PC-3 (cell line): ENCODE data around the gene DEUP1. TPM values are rescaled to one million over a fixed set of nuclear protein-coding genes. Genes with fewer than 3 reads are reported as not detected.

Source experiments
- ATAC-seq: fragments of 200-7000 bp; cut with Tn5 transposase; 2 replicates; pipeline ENCODE4 v1.9.1; 2020; ENCODE audit warnings: mild to moderate bottlenecking, moderate library complexity
- BruUV-seq: library from RNA; stranded (reverse); fragments of 400-500 nt; replicated peaks from 2 replicates; lab custom pipeline; 2021; lab: Mats Ljungman, UMichigan
- CTCF ChIA-PET: fragments of 300-600 bp; sonication (Branson Sonifier 250); formaldehyde crosslinking; loops from one replicate; lab custom pipeline; 2022; ENCODE audit warnings: antibody characterized with exemption; lab: Charles Lee
- POLR2A ChIA-PET: fragments of 300-600 bp; sonication (Branson Sonifier 250); formaldehyde crosslinking; loops from one replicate; lab custom pipeline; 2022; ENCODE audit warnings: antibody characterized with exemption; ENCODE audit not compliant: unreplicated experiment; lab: Charles Lee
- DNase-seq: peaks from one replicate; pipeline ENCODE4 v3.0.0-alpha.2; 2015
- H2AFZ ChIP-seq: fragments of 300-600 bp; sonication (generic); 2 replicates; pipeline ENCODE4 v1.6.0; 2016; ENCODE audit warnings: antibody characterized with exemption, low read length
- H3F3A ChIP-seq: fragments of 300-600 bp; sonication (generic); one replicate; pipeline ENCODE4 v1.6.0; 2017; ENCODE audit warnings: antibody characterized with exemption, low read length, control low read depth, mild to moderate bottlenecking; ENCODE audit not compliant: unreplicated experiment
- H3K27ac ChIP-seq: fragments of 300-600 bp; sonication (generic); 2 replicates; pipeline ENCODE4 v1.5.1; 2016; ENCODE audit warnings: mild to moderate bottlenecking, low read length
- H3K27me3 ChIP-seq: fragments of 300-600 bp; sonication (generic); 2 replicates; pipeline ENCODE4 v1.6.1; 2016; ENCODE audit warnings: low read length, mixed read lengths
- H3K36me3 ChIP-seq: fragments of 300-600 bp; sonication (generic); 2 replicates; pipeline ENCODE4 v1.6.1; 2016; ENCODE audit warnings: low read depth, mixed run types, low read length, mixed read lengths
- H3K4me1 ChIP-seq: fragments of 300-600 bp; sonication (generic); 2 replicates; pipeline ENCODE4 v1.5.1; 2016; ENCODE audit warnings: low read length; ENCODE audit not compliant: insufficient read depth
- H3K4me2 ChIP-seq: fragments of 300-600 bp; sonication (generic); 2 replicates; pipeline ENCODE4 v1.6.0; 2016; ENCODE audit warnings: low read length
- H3K4me3 ChIP-seq: fragments of 300-600 bp; sonication (generic); 2 replicates; pipeline ENCODE4 v1.5.1; 2016; ENCODE audit warnings: mild to moderate bottlenecking, low read length, mixed read lengths
- H3K79me2 ChIP-seq: fragments of 300-600 bp; sonication (generic); 2 replicates; pipeline ENCODE4 v1.6.1; 2017; ENCODE audit warnings: low read length, mixed read lengths
- H3K9ac ChIP-seq: fragments of 300-600 bp; sonication (generic); 2 replicates; pipeline ENCODE4 v1.6.0; 2016; ENCODE audit warnings: mild to moderate bottlenecking, low read length
- H3K9me2 ChIP-seq: fragments of 300-600 bp; sonication (generic); replicated peaks from 2 replicates; pipeline ENCODE4 v1.6.1; 2016; ENCODE audit warnings: mixed run types, low read length, mixed read lengths
- H3K9me3 ChIP-seq: fragments of 300-600 bp; sonication (generic); 2 replicates; pipeline ENCODE4 v1.6.1; 2016; ENCODE audit warnings: low read length, mixed read lengths
- H4K20me1 ChIP-seq: fragments of 300-600 bp; sonication (generic); 2 replicates; pipeline ENCODE4 v1.6.1; 2016; ENCODE audit warnings: low read length, mixed read lengths
- CTCF ChIP-seq: fragments of 300-600 bp; sonication (generic); conservative IDR thresholded peaks from 2 replicates; pipeline ENCODE4 v1.5.1; 2017; ENCODE audit warnings: antibody characterized with exemption, low read depth, mild to moderate bottlenecking, low read length
- EZH2 ChIP-seq: fragments of 300-600 bp; sonication (generic); IDR thresholded peaks from one replicate; pipeline ENCODE4 v1.6.1; 2017; ENCODE audit warnings: antibody characterized with exemption, mild to moderate bottlenecking, low read length; ENCODE audit not compliant: unreplicated experiment
- EZH2phosphoT487 ChIP-seq: fragments of 300-600 bp; sonication (generic); IDR thresholded peaks from 2 replicates; pipeline ENCODE4 v1.6.1; 2018; ENCODE audit warnings: mild to moderate bottlenecking, antibody characterized with exemption, low read length, borderline replicate concordance
- intact Hi-C: fragments of 100-400 bp; cut with micrococcal nuclease; formaldehyde crosslinking; loops from 2 replicates; pipeline ENCODE4 v1.9.0; 2023
- total RNA-seq: library from RNA; depleted of rRNA; stranded (reverse); fragments of >200 nt; gene quantifications from 2 replicates; pipeline ENCODE4 v1.2.3, GENCODE V29; 2014

The DEUP1 gene
- total RNA-seq, 1 experiment from 2014 or later = 0.26 TPM

- H3K36me3 ChIP-seq = no peaks in the 10 kb centered on the region
- ATAC-seq (no peak), DNase-seq (no peak)
- ChIA-PET POLR2A (no interaction called here), CTCF (no interaction called here)
- no peaks in the 10 kb centered on the region for H4K20me1 ChIP-seq
- H3F3A ChIP-seq = peaks cover 5% of the 10 kb centered on the region
- intact Hi-C loops = loop anchor here (10.0 kb wide), 1 partner anchor 171 kb away; no protein-coding TSS in a partner anchor
- no peak overlapping the region for H3K9ac ChIP-seq
- no peaks in the 10 kb centered on the region for H3K27me3 ChIP-seq
- no peak overlapping the region for H3K4me3 ChIP-seq
- no peak overlapping the region for H3K27ac ChIP-seq
- TF ChIP-seq EZH2phosphoT487 (no peak), EZH2 (no peak), CTCF (no peak)
- H3K4me1 ChIP-seq = peaks cover 27% of the 10 kb centered on the region
- H3K9me3 ChIP-seq = no peaks in the 10 kb centered on the region
- H3K79me2 ChIP-seq = no peaks in the 10 kb centered on the region
- no peak overlapping the region for H3K4me2 ChIP-seq
- no TSS peak for BruUV-seq
- no peaks in the 10 kb centered on the region for H3K9me2 ChIP-seq
- no peak overlapping the region for H2AFZ ChIP-seq
Measured at GRCh38 chr11:93474123-93474522, 143.6 kb downstream of the DEUP1 start.

GRCh38 chr11:93476796-93477195 lies 146.3 kb downstream of the DEUP1 start:
- Histone ChIP-seq H3K4me2 (peak overlapping the region; percentile 66), H3K9ac (peak overlapping the region; percentile 54), H4K20me1 (no peaks in the 10 kb centered on the region), H3K4me1 (peaks cover 44% of the 10 kb centered on the region), H3K36me3 (no peaks in the 10 kb centered on the region), H2AFZ (peak overlapping the region; percentile 61), H3F3A (peaks cover 5% of the 10 kb centered on the region), H3K27ac (peak overlapping the region; percentile 89), H3K9me3 (no peaks in the 10 kb centered on the region), H3K79me2 (no peaks in the 10 kb centered on the region), H3K27me3 (no peaks in the 10 kb centered on the region), H3K4me3 (peak overlapping the region; percentile 11; the same call in 1 of the 2 replicates), H3K9me2 (no peaks in the 10 kb centered on the region)
- DNase-seq = peak; percentile 98
- peak; percentile 79 for ATAC-seq
- POLR2A ChIA-PET = interaction anchor here (0.7 kb wide), 1 partner anchor 15 kb away, joined by 3 read pairs; no protein-coding TSS in a partner anchor
- intact Hi-C loops = loop anchor here (10.0 kb wide), 1 partner anchor 168 kb away; no protein-coding TSS in a partner anchor
- CTCF ChIA-PET = interaction anchor here (0.6 kb wide), 2 partner anchors 65 to 242 kb away, joined by 3 read pairs; no protein-coding TSS in a partner anchor
- no TSS peak for BruUV-seq
- TF ChIP-seq EZH2 = no peak
- TF ChIP-seq EZH2phosphoT487 = no peak
- no peak for TF ChIP-seq CTCF

- H4K20me1 ChIP-seq = no peaks in the 10 kb centered on the region
- no TSS peak for BruUV-seq
- intact Hi-C loops = loop anchor here (10.0 kb wide), 1 partner anchor 167 kb away; no protein-coding TSS in a partner anchor
- peak overlapping the region; percentile 70 for H3K27ac ChIP-seq
- H3K36me3 ChIP-seq = no peaks in the 10 kb centered on the region
- no peak overlapping the region for H3K4me2 ChIP-seq
- no peak overlapping the region for H3K4me3 ChIP-seq
- H3F3A ChIP-seq = peaks cover 5% of the 10 kb centered on the region
- no peak overlapping the region; the same call in 1 of the 2 replicates for H3K9ac ChIP-seq
- peaks cover 49% of the 10 kb centered on the region for H3K4me1 ChIP-seq
- H2AFZ ChIP-seq = no peak overlapping the region
- no peaks in the 10 kb centered on the region for H3K27me3 ChIP-seq
- ATAC-seq (no peak), DNase-seq (no peak)
- no peak for TF ChIP-seq EZH2
- TF ChIP-seq EZH2phosphoT487 = no peak
- TF ChIP-seq CTCF = no peak
- no peaks in the 10 kb centered on the region for H3K79me2 ChIP-seq
- H3K9me2 ChIP-seq = no peaks in the 10 kb centered on the region
- ChIA-PET POLR2A (interaction anchor here (0.5 kb wide), 1 partner anchor 12 kb away, joined by 3 read pairs; no protein-coding TSS in a partner anchor), CTCF (no interaction called here)
- no peaks in the 10 kb centered on the region for H3K9me3 ChIP-seq
Measured at GRCh38 chr11:93477684-93478234, 147.2 kb downstream of the DEUP1 start.
